Head of caudate nucleus (tissue), 42 donors: Measurements from ENCODE around the gene RTN4IP1.
"Not testable (repeated sequence)": the region's sequence is repeated elsewhere in the genome, so short reads cannot be mapped to it uniquely, and the experiment has no call there.

Source experiments
- DNase-seq, 42 donors: peaks; one replicate each; pipeline versions ENCODE4 v3.0.0 to v3.0.0-alpha.2; 2020 to 2021; ENCODE audit warnings: mixed read lengths in 7 of 42
- intact Hi-C: fragments of 100-400 bp; cut with DNase I; formaldehyde crosslinking; loops from one replicate; pipeline ENCODE4 v1.15.0; 2022

Gene RTN4IP1

DNA sequence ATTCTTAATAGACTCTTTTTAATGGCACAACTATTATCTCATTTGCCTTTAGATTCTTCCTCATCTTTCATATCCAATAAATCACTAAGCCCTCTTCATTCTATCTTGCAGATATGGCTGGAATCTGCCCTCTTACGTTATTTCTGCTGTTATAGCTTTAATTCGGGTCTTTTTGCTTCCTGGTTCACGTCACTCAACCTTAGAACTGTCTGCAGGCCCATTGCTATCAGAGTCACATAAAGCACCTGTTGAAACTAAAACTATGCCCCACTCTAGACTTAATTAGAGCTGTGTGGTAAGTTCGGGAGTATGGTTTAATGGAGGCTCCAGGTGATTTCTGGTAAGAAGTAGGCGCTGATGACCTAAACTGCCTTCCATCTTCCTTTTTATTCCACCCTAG lies 1.1 kb upstream of the RTN4IP1 start:
- intact Hi-C loops = no loop called here
- no peak for DNase-seq

GRCh38 chr6:106629859-106630163 lies 513 bp upstream of the RTN4IP1 start:
- no peak for DNase-seq
- intact Hi-C loops = loop anchor here (5.0 kb wide), 1 partner anchor 397 kb away; the partner anchor contains the start of gene MTRES1

DNA sequence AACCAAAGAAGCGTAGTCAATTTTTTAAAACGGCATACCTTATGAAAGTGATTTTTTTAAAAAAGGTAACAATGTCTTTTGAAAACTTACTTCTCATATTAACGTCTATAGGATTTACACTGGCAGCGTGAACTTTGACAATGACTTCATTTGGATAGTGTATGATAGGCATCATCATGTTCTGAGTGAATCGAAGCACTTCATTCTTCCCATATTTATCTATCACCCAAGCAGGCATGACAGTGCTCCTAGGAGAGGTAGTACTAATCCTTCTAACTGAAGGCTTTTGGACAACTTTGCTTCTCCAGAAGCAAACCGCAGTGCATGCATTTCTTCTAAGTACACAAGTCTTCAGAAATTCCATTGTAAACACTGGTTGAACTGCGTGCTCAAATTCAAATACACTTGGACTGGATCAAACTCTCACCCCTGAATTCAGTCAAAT lies 618 bp downstream of the RTN4IP1 start:
- intact Hi-C loops = loop anchor here (5.0 kb wide), 1 partner anchor 399 kb away; the partner anchor contains the start of gene MTRES1
- DNase-seq = peak in 3 of 42 donors; percentile 3 to 17 (median 6)

GRCh38 chr6:106627760-106628159 lies 1.5 kb downstream of the RTN4IP1 start:
- DNase-seq = not testable (repeated sequence)
- intact Hi-C loops = loop anchor here (5.0 kb wide), 1 partner anchor 400 kb away; the partner anchor contains the start of gene MTRES1

DNA sequence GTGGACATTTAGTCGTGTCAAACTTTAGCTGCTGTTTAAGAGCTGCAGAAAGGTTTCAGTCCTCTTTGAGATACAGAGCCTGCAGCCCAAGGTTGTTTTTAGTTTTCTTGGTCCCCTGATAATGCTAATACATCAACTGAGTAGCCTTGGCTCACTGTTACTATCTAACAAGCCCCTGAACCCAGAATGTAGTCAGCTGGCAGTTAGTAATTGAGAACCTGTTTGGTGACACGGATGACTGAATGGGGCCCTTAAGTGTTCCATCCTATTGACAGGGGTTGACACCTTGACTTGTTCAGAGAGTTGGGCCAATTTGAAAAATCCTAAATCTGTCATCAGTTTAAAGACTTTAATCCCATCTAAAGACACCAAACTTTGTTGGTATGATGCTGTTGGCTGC lies 2.8 kb downstream of the RTN4IP1 start:
- intact Hi-C loops = loop anchor here (5.0 kb wide), 1 partner anchor 401 kb away; the partner anchor contains the start of gene MTRES1
- no peak for DNase-seq

DNA sequence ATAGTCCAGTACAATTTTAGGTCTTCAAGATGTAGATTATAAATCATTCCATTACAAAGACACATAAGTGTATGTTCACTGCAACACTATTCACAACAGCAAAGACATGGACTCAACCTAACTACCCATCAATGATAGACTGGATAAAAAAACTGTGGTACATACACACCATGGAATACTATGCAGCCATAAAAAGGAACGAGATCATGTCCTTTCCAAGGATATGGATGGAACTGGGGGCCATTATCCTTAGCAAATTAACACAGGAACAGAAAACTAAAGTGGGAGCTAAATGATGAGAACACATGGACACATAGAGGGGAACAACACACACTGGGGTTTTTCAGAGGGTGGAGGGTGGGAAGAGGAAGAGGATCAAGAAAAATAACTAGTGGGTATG lies 6.3 kb downstream of the RTN4IP1 start:
- intact Hi-C loops = no loop called here
- DNase-seq = no peak

- intact Hi-C loops = no loop called here
- DNase-seq = no peak
These were observed 6.9 kb downstream of the RTN4IP1 start for GRCh38 chr6:106622412-106622811.

- intact Hi-C loops = no loop called here
These were observed 8.2 kb downstream of the RTN4IP1 start for GRCh38 chr6:106620931-106621672.

GRCh38 chr6:106619223-106619622 lies 10.1 kb downstream of the RTN4IP1 start:
- intact Hi-C loops = no loop called here
- DNase-seq = no peak

More at GRCh38 chr6:106620931-106621672, 8.2 kb downstream of the RTN4IP1 start:
- DNase-seq = no peak

- DNase-seq = no peak
- intact Hi-C loops = no loop called here
These were observed 11.0 kb downstream of the RTN4IP1 start for GRCh38 chr6:106618324-106618723.

- intact Hi-C loops = no loop called here
- DNase-seq = no peak
These were observed 11.4 kb downstream of the RTN4IP1 start for GRCh38 chr6:106617857-106618256.

- DNase-seq = no peak
- intact Hi-C loops = no loop called here
These were observed 12.0 kb downstream of the RTN4IP1 start for GRCh38 chr6:106617302-106617701.

GRCh38 chr6:106614592-106615257 lies 14.6 kb downstream of the RTN4IP1 start:
- intact Hi-C loops = no loop called here

GRCh38 chr6:106614166-106614565 lies 15.1 kb downstream of the RTN4IP1 start:
- intact Hi-C loops = no loop called here
- no peak for DNase-seq

More at GRCh38 chr6:106614592-106615257, 14.6 kb downstream of the RTN4IP1 start:
- no peak for DNase-seq

- no peak for DNase-seq
- intact Hi-C loops = no loop called here
These were observed 15.7 kb downstream of the RTN4IP1 start for GRCh38 chr6:106613590-106613989.

GRCh38 chr6:106612671-106613416 lies 16.5 kb downstream of the RTN4IP1 start:
- intact Hi-C loops = no loop called here

DNA sequence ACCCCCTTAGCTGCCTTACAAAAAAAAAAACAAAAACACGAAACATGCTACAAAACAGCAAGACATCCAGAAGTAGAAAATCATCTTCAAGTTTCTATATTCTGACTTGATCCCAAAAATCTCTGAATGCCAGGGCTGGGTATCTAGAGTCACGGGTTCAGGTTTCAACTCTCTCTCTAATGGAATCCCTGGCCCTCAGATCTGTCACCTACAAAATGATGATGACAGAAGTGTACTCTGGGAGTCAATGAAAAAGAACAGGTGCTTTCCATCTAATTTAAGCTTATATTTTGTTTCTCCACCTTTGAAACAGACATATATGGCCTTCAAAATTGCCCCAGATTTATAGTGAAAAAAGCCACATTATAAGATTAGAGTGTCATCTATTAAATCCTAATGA lies 18.3 kb downstream of the RTN4IP1 start:
- intact Hi-C loops = no loop called here

More at GRCh38 chr6:106612671-106613416, 16.5 kb downstream of the RTN4IP1 start:
- no peak for DNase-seq

GRCh38 chr6:106609699-106610098 lies 19.6 kb downstream of the RTN4IP1 start:
- DNase-seq = peak in 3 of 42 donors; percentile 12 to 27 (median 17)
- intact Hi-C loops = no loop called here

More for the DNA sequence above, 18.3 kb downstream of the RTN4IP1 start:
- no peak for DNase-seq

- DNase-seq = peak in 4 of 42 donors; percentile 7 to 29 (median 11)
- intact Hi-C loops = no loop called here
These were observed 21.1 kb downstream of the RTN4IP1 start for GRCh38 chr6:106608080-106608668.
